Prostate gland (tissue), 2 donors: ENCODE measurements around the gene SERINC2. TPM values are rescaled to one million over a fixed set of nuclear protein-coding genes. Genes with fewer than 3 reads are reported as not detected.

Experiments
- DNase-seq: peaks from one replicate; pipeline ENCODE4 v3.0.0-alpha.2; 2019; ENCODE audit warnings: low spot score
- H3K27ac ChIP-seq, 2 donors: fragments of 200-600 bp; sonication (generic); 2 replicates each; pipeline ENCODE4 v1.5.1; 2017 to 2019
- H3K27me3 ChIP-seq: fragments of 200-600 bp; sonication (generic); replicated peaks from 2 replicates; pipeline ENCODE4 v1.5.1; 2019; ENCODE audit not compliant: insufficient read depth
- H3K36me3 ChIP-seq, 2 donors: fragments of 200-600 bp; sonication (generic); 1 replicate in 1 of 2; 2 replicates in 1 of 2; pipeline versions ENCODE4 v1.5.1 to v1.8.1; 2017 to 2019
- H3K4me1 ChIP-seq: fragments of 200-600 bp; sonication (generic); replicated peaks from 2 replicates; pipeline ENCODE4 v1.5.1; 2019
- H3K4me3 ChIP-seq, 2 donors: fragments of 200-600 bp; sonication (generic); 2 replicates each; pipeline ENCODE4 v1.5.1; 2017 to 2019
- H3K9me3 ChIP-seq: fragments of 200-600 bp; sonication (generic); 2 replicates; pipeline ENCODE4 v1.5.1; 2017
- POLR2A ChIP-seq: fragments of 450-650 bp; IDR thresholded peaks from one replicate; pipeline ENCODE4 v1.6.1; 2016; ENCODE audit warnings: antibody characterized with exemption, mild to moderate bottlenecking
- POLR2AphosphoS5 ChIP-seq: sonication (generic); formaldehyde crosslinking; IDR thresholded peaks from one replicate; pipeline ENCODE4 v1.6.1; 2017; ENCODE audit warnings: antibody characterized with exemption
- WGBS: methylation state at CpG from one replicate; pipeline ENCODE4 v1.1.5; 2018; 5-methylcytosine and 5-hydroxymethylcytosine counted together
- intact Hi-C: fragments of 100-400 bp; cut with DNase I; formaldehyde crosslinking; loops from one replicate; pipeline ENCODE4 v1.14.2; 2022
- total RNA-seq, 2 donors: library from RNA; depleted of rRNA; stranded (reverse); fragments of >200 nt; gene quantifications; one replicate each; pipeline ENCODE4 v1.1.0, GENCODE V29; 2016
- TF ChIP-seq, protein P1 (sequence below), 4 experiments: fragments of 200-600 bp in 2 of 4; fragments of 450-650 bp in 2 of 4; sonication (generic) in 2 of 4; IDR thresholded peaks; 1 replicate in 3 of 4; 2 replicates in 1 of 4; pipeline ENCODE4 v1.5.1; 2016 to 2019; ENCODE audit warnings: antibody characterized with exemption in 4 of 4, mild to moderate bottlenecking in 2 of 4, moderate library complexity in 2 of 4

Gene SERINC2
- total RNA-seq, 2 donors from 2014 or later: 76.1 to 110 TPM

GRCh38 chr1:31416101-31416736 is 3.2 kb downstream of the SERINC2 start:
- no peak overlapping the region for H3K27ac ChIP-seq

DNA sequence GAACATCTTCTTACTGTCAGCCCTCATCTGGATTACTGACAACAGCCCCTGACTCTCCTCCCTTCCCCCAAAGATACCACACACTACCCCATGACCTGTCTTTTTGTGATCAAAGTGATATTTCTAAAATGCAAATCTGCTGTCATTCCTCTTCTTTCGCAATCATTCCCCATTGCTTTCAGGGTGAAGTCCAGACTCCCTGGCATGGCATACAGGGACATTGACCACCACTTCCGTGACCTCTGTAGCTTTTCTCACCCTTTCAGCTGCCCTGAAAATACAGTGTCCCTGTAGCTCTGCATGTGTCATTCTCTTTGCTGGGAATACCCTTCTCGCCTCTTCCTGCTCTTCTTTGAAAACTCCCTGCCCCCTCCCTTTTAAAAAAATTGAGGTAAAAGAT is 4.1 kb downstream of the SERINC2 start:
- WGBS: 97% methylated on average over 3 of the region's 3 CpGs
- Histone ChIP-seq H3K27me3 (no peaks in the 10 kb centered on the region), H3K9me3 (no peaks in the 10 kb centered on the region), H3K36me3 (no peaks in the 10 kb centered on the region), H3K4me3 (no peak overlapping the region), H3K27ac (no peak overlapping the region), H3K4me1 (no peaks in the 10 kb centered on the region)
- intact Hi-C loops: no loop called here
- no peak for TF ChIP-seq POLR2AphosphoS5
- TF ChIP-seq, protein P1, sequence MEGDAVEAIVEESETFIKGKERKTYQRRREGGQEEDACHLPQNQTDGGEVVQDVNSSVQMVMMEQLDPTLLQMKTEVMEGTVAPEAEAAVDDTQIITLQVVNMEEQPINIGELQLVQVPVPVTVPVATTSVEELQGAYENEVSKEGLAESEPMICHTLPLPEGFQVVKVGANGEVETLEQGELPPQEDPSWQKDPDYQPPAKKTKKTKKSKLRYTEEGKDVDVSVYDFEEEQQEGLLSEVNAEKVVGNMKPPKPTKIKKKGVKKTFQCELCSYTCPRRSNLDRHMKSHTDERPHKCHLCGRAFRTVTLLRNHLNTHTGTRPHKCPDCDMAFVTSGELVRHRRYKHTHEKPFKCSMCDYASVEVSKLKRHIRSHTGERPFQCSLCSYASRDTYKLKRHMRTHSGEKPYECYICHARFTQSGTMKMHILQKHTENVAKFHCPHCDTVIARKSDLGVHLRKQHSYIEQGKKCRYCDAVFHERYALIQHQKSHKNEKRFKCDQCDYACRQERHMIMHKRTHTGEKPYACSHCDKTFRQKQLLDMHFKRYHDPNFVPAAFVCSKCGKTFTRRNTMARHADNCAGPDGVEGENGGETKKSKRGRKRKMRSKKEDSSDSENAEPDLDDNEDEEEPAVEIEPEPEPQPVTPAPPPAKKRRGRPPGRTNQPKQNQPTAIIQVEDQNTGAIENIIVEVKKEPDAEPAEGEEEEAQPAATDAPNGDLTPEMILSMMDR (IDR thresholded peaks at IDR 0.05): no peak
- no peak for TF ChIP-seq POLR2A
- no peak for DNase-seq

More at GRCh38 chr1:31416101-31416736, 3.2 kb downstream of the SERINC2 start:
- no peaks in the 10 kb centered on the region for H3K4me1 ChIP-seq
- no peaks in the 10 kb centered on the region for H3K9me3 ChIP-seq
- peak; percentile 40 for DNase-seq
- intact Hi-C loops: no loop called here
- TF ChIP-seq, protein P1 (IDR thresholded peaks at IDR 0.05): no peak
- peak; percentile 23 for TF ChIP-seq POLR2AphosphoS5
- TF ChIP-seq POLR2A: no peak
- WGBS: 56% methylated on average over 7 of the region's 7 CpGs
- no peaks in the 10 kb centered on the region for H3K36me3 ChIP-seq
- no peak overlapping the region for H3K4me3 ChIP-seq
- no peaks in the 10 kb centered on the region for H3K27me3 ChIP-seq

- no peak overlapping the region for H3K27ac ChIP-seq
- no peaks in the 10 kb centered on the region for H3K4me1 ChIP-seq
- no peaks in the 10 kb centered on the region for H3K27me3 ChIP-seq
- H3K4me3 ChIP-seq: no peak overlapping the region
- no peak for DNase-seq
- H3K9me3 ChIP-seq: no peaks in the 10 kb centered on the region
- no peaks in the 10 kb centered on the region for H3K36me3 ChIP-seq
- intact Hi-C loops: no loop called here
- TF ChIP-seq POLR2AphosphoS5 (no peak), POLR2A (no peak)
- TF ChIP-seq, protein P1 (IDR thresholded peaks at IDR 0.05): no peak
- WGBS: 81% methylated on average over 4 of the region's 4 CpGs
Observed at GRCh38 chr1:31418626-31419323, 5.8 kb downstream of the SERINC2 start.

DNA sequence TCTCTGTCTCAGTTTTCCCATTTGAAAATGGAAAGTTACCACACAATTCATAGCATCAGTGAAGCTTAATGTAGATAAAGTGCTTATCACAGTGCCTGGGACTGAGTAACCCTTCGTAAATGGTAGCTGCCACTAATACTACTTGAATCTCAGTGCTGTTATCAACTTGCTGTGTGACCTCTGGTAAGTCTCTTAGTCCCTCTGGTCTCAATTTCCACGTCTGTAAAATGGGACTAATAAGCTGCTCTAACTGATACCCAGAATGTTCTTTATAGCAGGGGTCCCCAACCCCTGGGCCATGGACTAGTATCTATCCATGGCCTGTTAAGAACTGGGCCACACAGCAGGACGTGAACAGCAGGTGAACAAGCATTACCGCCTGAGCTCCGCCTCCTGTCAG is 7.7 kb downstream of the SERINC2 start:
- TF ChIP-seq, protein P1 (IDR thresholded peaks at IDR 0.05): no peak
- no peak for TF ChIP-seq POLR2AphosphoS5
- TF ChIP-seq POLR2A: no peak
- intact Hi-C loops: no loop called here
- 88% methylated on average over 5 of the region's 5 CpGs for WGBS

More for the DNA sequence above, 7.7 kb downstream of the SERINC2 start:
- no peaks in the 10 kb centered on the region for H3K36me3 ChIP-seq
- no peak for DNase-seq
- H3K4me3 ChIP-seq: no peak overlapping the region
- H3K27me3 ChIP-seq: no peaks in the 10 kb centered on the region
- no peaks in the 10 kb centered on the region for H3K9me3 ChIP-seq
- no peak overlapping the region for H3K27ac ChIP-seq
- H3K4me1 ChIP-seq: no peaks in the 10 kb centered on the region
